Endothelial cell of umbilical vein (primary cell): Measurements from ENCODE around the gene PTPRD. TPM values are rescaled to one million over a fixed set of nuclear protein-coding genes. Genes with fewer than 3 reads are reported as not detected.

Source experiments
- BruUV-seq: library from RNA; stranded (reverse); fragments of 400-500 nt; replicated peaks from 2 replicates; lab custom pipeline; 2021; lab: Mats Ljungman, UMichigan
- CTCF ChIA-PET: fragments of 300-600, 350-600 bp; sonication (Branson Sonifier 250); formaldehyde crosslinking; loops from one replicate; lab custom pipeline; 2021; ENCODE audit warnings: antibody characterized with exemption, inconsistent platforms; lab: Charles Lee
- POLR2A ChIA-PET: fragments of 300-600, 350-600 bp; sonication (Branson Sonifier 250); formaldehyde crosslinking; loops from one replicate; lab custom pipeline; 2021; ENCODE audit warnings: antibody characterized with exemption, inconsistent platforms; lab: Charles Lee
- DNase-seq: peaks from one replicate; pipeline ENCODE4 v3.0.0-alpha.2; 2011; ENCODE audit warnings: low read depth, low spot score
- FAIRE-seq: peaks from 2 replicates; lab custom pipeline; 2011; peaks lifted over from hg19 to GRCh38; lab: Jason Lieb, UNC
- H2AFZ ChIP-seq: 2 replicates; pipeline ENCODE4 v1.6.0; 2012; ENCODE audit warnings: low read depth, low read length, control low read depth, inconsistent platforms
- H3K27ac ChIP-seq: 2 replicates; pipeline ENCODE4 v1.5.1; 2011; ENCODE audit warnings: low read depth, mild to moderate bottlenecking, control low read depth, low read length, moderate library complexity; ENCODE audit not compliant: insufficient read depth
- H3K27me3 ChIP-seq, 2 experiments: 2 replicates each; pipeline versions ENCODE4 v1.6.0 to v1.6.1; 2011; ENCODE audit warnings: low read length in 2 of 2, mixed read lengths in 1 of 2; ENCODE audit not compliant: control insufficient read depth in 2 of 2, insufficient read depth in 2 of 2
- H3K36me3 ChIP-seq, 2 experiments: 2 replicates in 1 of 2; 3 replicates in 1 of 2; pipeline ENCODE4 v1.5.1; 2011; ENCODE audit warnings: low read length in 2 of 2, mild to moderate bottlenecking in 1 of 2, moderate library complexity in 1 of 2; ENCODE audit not compliant: control insufficient read depth in 2 of 2, insufficient read depth in 2 of 2; ENCODE audit errors: extremely low read depth in 1 of 2
- H3K4me1 ChIP-seq: 3 replicates; pipeline ENCODE4 v1.5.1; 2011; ENCODE audit warnings: mild to moderate bottlenecking, low read length; ENCODE audit not compliant: control insufficient read depth, insufficient read depth; ENCODE audit errors: extremely low read depth
- H3K4me2 ChIP-seq: 2 replicates; pipeline ENCODE4 v1.6.1; 2011; ENCODE audit warnings: low read length, control low read depth, mixed read lengths; ENCODE audit not compliant: insufficient read depth
- H3K4me3 ChIP-seq, 3 experiments: fragments of 200-600 bp in 1 of 3; sonication (generic), shearing (Covaris generic) in 1 of 3; replicated peaks in 1 of 3; 2 replicates each; pipeline ENCODE4 v1.5.1; 2011 to 2016; ENCODE audit warnings: control low read depth in 3 of 3, low read length in 3 of 3, mild to moderate bottlenecking in 2 of 3, inconsistent platforms in 1 of 3, low read depth in 1 of 3, moderate library complexity in 1 of 3; ENCODE audit not compliant: insufficient read depth in 1 of 3
- H3K79me2 ChIP-seq: 2 replicates; pipeline ENCODE4 v1.6.0; 2012; ENCODE audit warnings: low read length, inconsistent platforms; ENCODE audit not compliant: control insufficient read depth, insufficient read depth
- H3K9ac ChIP-seq: replicated peaks from 2 replicates; pipeline ENCODE3; 2011; ENCODE audit warnings: low read length, control low read depth; ENCODE audit not compliant: insufficient read depth; ENCODE audit errors: extremely low read depth
- H3K9me1 ChIP-seq: replicated peaks from 3 replicates; pipeline ENCODE4 v1.6.0; 2011; ENCODE audit warnings: mild to moderate bottlenecking, low read length; ENCODE audit not compliant: control insufficient read depth, insufficient read depth; ENCODE audit errors: extremely low read depth
- H3K9me3 ChIP-seq: replicated peaks from 2 replicates; pipeline ENCODE4 v1.5.1; 2012; ENCODE audit warnings: low read length, inconsistent platforms; ENCODE audit not compliant: control insufficient read depth, insufficient read depth
- H4K20me1 ChIP-seq: replicated peaks from 2 replicates; pipeline ENCODE3; 2011; ENCODE audit warnings: mild to moderate bottlenecking, low read length; ENCODE audit not compliant: control insufficient read depth, insufficient read depth; ENCODE audit errors: extremely low read depth
- CTCF ChIP-seq, 2 donors: IDR thresholded peaks; 1 replicate in 1 of 2; 2 replicates in 1 of 2; pipeline ENCODE4 v1.5.1; 2011; ENCODE audit warnings: low read length in 2 of 2, mild to moderate bottlenecking in 2 of 2, moderate library complexity in 2 of 2, control low read depth in 1 of 2, inconsistent platforms in 1 of 2, low read depth in 1 of 2; ENCODE audit not compliant: insufficient read depth in 1 of 2; ENCODE audit errors: extremely low read depth in 1 of 2
- EZH2 ChIP-seq: IDR thresholded peaks from 2 replicates; pipeline ENCODE4 v1.6.1; 2012; ENCODE audit warnings: borderline replicate concordance, low read depth, mild to moderate bottlenecking, moderate library complexity, low read length, inconsistent platforms; ENCODE audit not compliant: severe bottlenecking
- FOS ChIP-seq: IDR thresholded peaks from 2 replicates; pipeline ENCODE4 v1.6.1; 2011; ENCODE audit warnings: mild to moderate bottlenecking, low read length, moderate library complexity, borderline replicate concordance; ENCODE audit not compliant: insufficient read depth
- GATA2 ChIP-seq: IDR thresholded peaks from 2 replicates; pipeline ENCODE4 v1.7.0; 2011; ENCODE audit warnings: low read depth, mild to moderate bottlenecking, moderate library complexity, mixed read lengths, low read length; ENCODE audit not compliant: insufficient read length, insufficient read depth
- JUN ChIP-seq: IDR thresholded peaks from 2 replicates; pipeline ENCODE4 v1.6.1; 2011; ENCODE audit warnings: borderline replicate concordance, low read depth; ENCODE audit not compliant: insufficient read length, insufficient read depth
- MAX ChIP-seq: IDR thresholded peaks from 2 replicates; pipeline ENCODE4 v1.6.1; 2011; ENCODE audit not compliant: insufficient read depth, insufficient read length
- MYC ChIP-seq: IDR thresholded peaks from one replicate; pipeline ENCODE4 v1.6.1; 2011; ENCODE audit warnings: mild to moderate bottlenecking, low read depth, low read length
- POLR2A ChIP-seq: IDR thresholded peaks from 2 replicates; pipeline ENCODE4 v1.6.1; 2012; ENCODE audit warnings: low read depth, mild to moderate bottlenecking, control low read depth, low read length
- POLR2AphosphoS5 ChIP-seq: IDR thresholded peaks from 2 replicates; pipeline ENCODE4 v1.6.1; 2012; ENCODE audit warnings: low read depth, mild to moderate bottlenecking, control low read depth, low read length, moderate library complexity; ENCODE audit not compliant: insufficient read depth
- dilution Hi-C: fragments of 300-500 bp; cut with MboI; formaldehyde crosslinking; loops from one replicate; pipeline ENCODE4 v1.15.0; 2019; ENCODE audit warnings: low sequenced_read_pairs; ENCODE audit not compliant: extremely low pct_ligation_motif_present
- intact Hi-C: fragments of 100-400 bp; cut with micrococcal nuclease; formaldehyde crosslinking; loops from one replicate; pipeline ENCODE4 v1.10.0; 2022
- polyA plus RNA-seq, 4 experiments: library from polyadenylated mRNA; depleted of rRNA in 3 of 4; stranded (reverse) in 3 of 4; unstranded in 1 of 4; fragments of >200 nt; gene quantifications; 2 replicates each; pipeline versions ENCODE4 v1.2.1 to v1.2.3, GENCODE V29; 2011 to 2012; ENCODE audit warnings: missing spikeins in 1 of 4
- total RNA-seq: library from RNA; stranded (reverse); gene quantifications from 2 replicates; pipeline ENCODE4 v1.2.3, GENCODE V29; 2021

The PTPRD gene
- total and polyA plus RNA-seq, 2 donors (not counting 3 experiments of a cell fraction or from before 2014, with no cell fraction given): 5.5 to 5.7 TPM

- H3K79me2 ChIP-seq: no peaks in the 10 kb centered on the region
- no peaks in the 10 kb centered on the region for H3K9me1 ChIP-seq
- no peaks in the 10 kb centered on the region for H4K20me1 ChIP-seq
- no peak for TF ChIP-seq GATA2
- no peak for TF ChIP-seq JUN
- TF ChIP-seq EZH2: no peak
- TF ChIP-seq POLR2A: no peak
- TF ChIP-seq CTCF (IDR thresholded peaks at IDR 0.05; ENCODE audit: extremely low read depth in 1 of 2, insufficient read depth in 1 of 2, low read depth in 1 of 2, low read length in 2 of 2): no peak
- no peak for TF ChIP-seq FOS
- TF ChIP-seq MAX: no peak
- no peak for TF ChIP-seq MYC
- no peak for TF ChIP-seq POLR2AphosphoS5
- no peaks in the 10 kb centered on the region for H3K9me3 ChIP-seq
- FAIRE-seq (no peak), DNase-seq (no peak)
- CTCF ChIA-PET: interaction anchor here (2.5 kb wide), 1 partner anchor 9 kb away, joined by 7 read pairs; no protein-coding TSS in a partner anchor
- no peaks in the 10 kb centered on the region for H3K27me3 ChIP-seq
- dilution Hi-C loops (no loop called here), intact Hi-C loops (loop anchor here (5.0 kb wide), 1 partner anchor 49 kb away; no protein-coding TSS in a partner anchor)
- no peak overlapping the region for H3K4me2 ChIP-seq
- H3K4me3 ChIP-seq: no peak overlapping the region
- H2AFZ ChIP-seq: no peak overlapping the region
- no TSS peak for BruUV-seq
- H3K36me3 ChIP-seq: no peaks in the 10 kb centered on the region
- POLR2A ChIA-PET: no interaction called here
- no peaks in the 10 kb centered on the region for H3K4me1 ChIP-seq
- H3K27ac ChIP-seq: no peak overlapping the region
- H3K9ac ChIP-seq: no peak overlapping the region
Observed at GRCh38 chr9:8408575-8409190, 2204.1 kb downstream of the PTPRD start.
